ENCODE results near the gene TPRA1. TPM values are rescaled to one million over a fixed set of nuclear protein-coding genes. Genes with fewer than 3 reads are reported as not detected.
"Not testable (repeated sequence)": the region's sequence is repeated elsewhere in the genome, so short reads cannot be mapped to it uniquely, and the experiment has no call there.

Gene TPRA1
- total RNA-seq, 1 donor from 2014 or later: 24.6 TPM

- Histone ChIP-seq H4K20me1 (ENCODE audit: insufficient read depth, low read length) (no peaks in the 10 kb centered on the region), H3K4me2 (ENCODE audit: low read length) (no peak overlapping the region), H3K36me3 (ENCODE audit: insufficient read depth, low read length) (peaks cover 20% of the 10 kb centered on the region), H3K9ac (ENCODE audit: low read length) (no peak overlapping the region), H3K79me2 (ENCODE audit: insufficient read depth, low read length) (peaks cover 5% of the 10 kb centered on the region), H3K4me1 (ENCODE audit: insufficient read depth, low read length) (peaks cover 4% of the 10 kb centered on the region), H2AFZ (ENCODE audit: low read depth, low read length) (no peak overlapping the region), H3K27ac (ENCODE audit: low read depth, low read length) (no peak overlapping the region), H3K4me3 (ENCODE audit: insufficient read depth, low read depth, low read length) (no peak overlapping the region), H3K27me3 (ENCODE audit: insufficient read depth, low read length) (no peaks in the 10 kb centered on the region), H3K9me3 (ENCODE audit: insufficient read depth, low read depth, low read length) (no peaks in the 10 kb centered on the region)
- H3K4me3 Mint-ChIP-seq (ENCODE audit: unreplicated experiment): no peak overlapping the region
- no peak overlapping the region for H3K27ac Mint-ChIP-seq (ENCODE audit: unreplicated experiment)
- peaks cover 32% of the 10 kb centered on the region for H3K36me3 Mint-ChIP-seq (ENCODE audit: low read depth, unreplicated experiment)
- H3K9me3 Mint-ChIP-seq (ENCODE audit: unreplicated experiment): peaks cover 2% of the 10 kb centered on the region
- FAIRE-seq (no peak), DNase-seq (ENCODE audit: low read depth) (no peak)
- H3K27me3 Mint-ChIP-seq (ENCODE audit: low read depth, unreplicated experiment): no peaks in the 10 kb centered on the region
- H3K4me1 Mint-ChIP-seq (ENCODE audit: low read depth, unreplicated experiment): peaks cover 7% of the 10 kb centered on the region
- TF ChIP-seq EZH2 (IDR thresholded peaks at IDR 0.05; ENCODE audit: insufficient read depth, low read length) (no peak), CTCF (IDR thresholded peaks at IDR 0.05; ENCODE audit: insufficient read depth, low read depth, low read length) (no peak)
Measured at GRCh38 chr3:127606086-127606805, 15.7 kb upstream of the TPRA1 start.

- peaks cover 20% of the 10 kb centered on the region for H3K36me3 ChIP-seq (ENCODE audit: insufficient read depth, low read length)
- peaks cover 30% of the 10 kb centered on the region for H3K36me3 Mint-ChIP-seq (ENCODE audit: low read depth, unreplicated experiment)
- H2AFZ ChIP-seq (ENCODE audit: low read depth, low read length); DNase-seq (ENCODE audit: low read depth); H3K4me3 Mint-ChIP-seq (ENCODE audit: unreplicated experiment); H3K4me3 ChIP-seq (ENCODE audit: insufficient read depth, low read depth, low read length); H3K27ac Mint-ChIP-seq (ENCODE audit: unreplicated experiment); H3K27ac ChIP-seq (ENCODE audit: low read depth, low read length); H3K4me1 ChIP-seq (ENCODE audit: insufficient read depth, low read length); H3K79me2 ChIP-seq (ENCODE audit: insufficient read depth, low read length); H3K27me3 Mint-ChIP-seq (ENCODE audit: low read depth, unreplicated experiment); H3K9me3 ChIP-seq (ENCODE audit: insufficient read depth, low read depth, low read length); H3K4me2 ChIP-seq (ENCODE audit: low read length); H4K20me1 ChIP-seq (ENCODE audit: insufficient read depth, low read length); H3K4me1 Mint-ChIP-seq (ENCODE audit: low read depth, unreplicated experiment); FAIRE-seq; H3K9ac ChIP-seq (ENCODE audit: low read length); H3K27me3 ChIP-seq (ENCODE audit: insufficient read depth, low read length); H3K9me3 Mint-ChIP-seq (ENCODE audit: unreplicated experiment): not testable (repeated sequence)
Measured at GRCh38 chr3:127605547-127605946, 15.0 kb upstream of the TPRA1 start.

GRCh38 chr3:127604546-127605165 lies 14.1 kb upstream of the TPRA1 start:
- H3K9me3 Mint-ChIP-seq (ENCODE audit: unreplicated experiment): peaks cover 2% of the 10 kb centered on the region
- Histone ChIP-seq H3K9ac (ENCODE audit: low read length) (no peak overlapping the region), H3K4me3 (ENCODE audit: insufficient read depth, low read depth, low read length) (no peak overlapping the region), H3K27ac (ENCODE audit: low read depth, low read length) (no peak overlapping the region), H4K20me1 (ENCODE audit: insufficient read depth, low read length) (no peaks in the 10 kb centered on the region), H2AFZ (ENCODE audit: low read depth, low read length) (no peak overlapping the region), H3K9me3 (ENCODE audit: insufficient read depth, low read depth, low read length) (no peaks in the 10 kb centered on the region), H3K4me2 (ENCODE audit: low read length) (no peak overlapping the region), H3K4me1 (ENCODE audit: insufficient read depth, low read length) (no peaks in the 10 kb centered on the region), H3K27me3 (ENCODE audit: insufficient read depth, low read length) (no peaks in the 10 kb centered on the region), H3K36me3 (ENCODE audit: insufficient read depth, low read length) (peaks cover 20% of the 10 kb centered on the region), H3K79me2 (ENCODE audit: insufficient read depth, low read length) (peaks cover 11% of the 10 kb centered on the region)
- TF ChIP-seq EZH2 (IDR thresholded peaks at IDR 0.05; ENCODE audit: insufficient read depth, low read length): no peak
- TF ChIP-seq CTCF (IDR thresholded peaks at IDR 0.05; ENCODE audit: insufficient read depth, low read depth, low read length): no peak
- no peak overlapping the region for H3K27ac Mint-ChIP-seq (ENCODE audit: unreplicated experiment)
- no peaks in the 10 kb centered on the region for H3K4me1 Mint-ChIP-seq (ENCODE audit: low read depth, unreplicated experiment)
- H3K27me3 Mint-ChIP-seq (ENCODE audit: low read depth, unreplicated experiment): no peaks in the 10 kb centered on the region
- peaks cover 28% of the 10 kb centered on the region for H3K36me3 Mint-ChIP-seq (ENCODE audit: low read depth, unreplicated experiment)
- FAIRE-seq (no peak), DNase-seq (ENCODE audit: low read depth) (no peak)
- H3K4me3 Mint-ChIP-seq (ENCODE audit: unreplicated experiment): no peak overlapping the region

Measured in astrocyte (in vitro differentiated cells and primary cell).